K562 (cell line): ENCODE results near the gene ECE2. TPM values are rescaled to one million over a fixed set of nuclear protein-coding genes. Genes with fewer than 3 reads are reported as not detected.
A peak's percentile ranks its signal among the peaks of the same experiment; 100 is the strongest.

Experiments used
- CTCF ChIP-seq, 3 experiments: IDR thresholded peaks in 2 of 3; conservative IDR thresholded peaks in 1 of 3; 2 replicates each; pipeline ENCODE4 v1.5.1; 2011 to 2012; ENCODE audit warnings: low read length in 3 of 3, mild to moderate bottlenecking in 3 of 3, control low read depth in 2 of 3, improper control_type of control experiment in 1 of 3, inconsistent platforms in 1 of 3, low read depth in 1 of 3, mixed read lengths in 1 of 3, moderate library complexity in 1 of 3; ENCODE audit not compliant: insufficient read depth in 2 of 3
- ELK1 ChIP-seq: sonication (generic); formaldehyde crosslinking; IDR thresholded peaks from 2 replicates; pipeline ENCODE4 v1.8.1; 2022; ENCODE audit warnings: missing genetic modification reagents
- GATAD2A ChIP-seq: fragments of 450-650 bp; IDR thresholded peaks from 2 replicates; pipeline ENCODE4 v1.6.1; 2017
- MBD2 ChIP-seq: sonication (generic); IDR thresholded peaks from 2 replicates; pipeline ENCODE4 v1.6.1; 2016; ENCODE audit warnings: low read depth, borderline replicate concordance
- NR0B1 ChIP-seq: fragments of 450-650 bp; IDR thresholded peaks from one replicate; pipeline ENCODE4 v1.6.1; 2018; ENCODE audit warnings: mild to moderate bottlenecking, moderate library complexity; ENCODE audit not compliant: partially characterized antibody
- RAD21 ChIP-seq, 2 experiments: fragments of 250-450 bp in 1 of 2; fragments of 450-650 bp in 1 of 2; sonication (Bioruptor Pico) in 1 of 2; formaldehyde crosslinking in 1 of 2; IDR thresholded peaks in 1 of 2; conservative IDR thresholded peaks in 1 of 2; 2 replicates each; pipeline versions ENCODE4 v1.4.0 to v1.8.0; 2020 to 2022; ENCODE audit warnings: mild to moderate bottlenecking in 2 of 2, moderate library complexity in 1 of 2
- TAL1 ChIP-seq: fragments of 450-650 bp; IDR thresholded peaks from 2 replicates; pipeline ENCODE4 v1.6.1; 2016; ENCODE audit warnings: mild to moderate bottlenecking
- TEAD1 ChIP-seq, 2 experiments: fragments of 450-650 bp in 1 of 2; sonication (generic) in 1 of 2; formaldehyde crosslinking; IDR thresholded peaks; 2 replicates each; pipeline versions ENCODE4 v1.4.0 to v1.8.0; 2020 to 2022; ENCODE audit warnings: mild to moderate bottlenecking in 2 of 2, missing genetic modification reagents in 1 of 2
- TFE3 ChIP-seq: fragments of 450-650 bp; formaldehyde crosslinking; IDR thresholded peaks from 2 replicates; pipeline ENCODE4 v1.4.0; 2020; ENCODE audit warnings: mild to moderate bottlenecking, mixed read lengths
- ZBTB49 ChIP-seq: sonication (generic); formaldehyde crosslinking; IDR thresholded peaks from 2 replicates; pipeline ENCODE4 v1.8.0; 2022; ENCODE audit warnings: missing genetic modification reagents, mild to moderate bottlenecking, borderline replicate concordance
- ZNF133 ChIP-seq: fragments of 250-450 bp; sonication (Bioruptor Pico); IDR thresholded peaks from 2 replicates; pipeline ENCODE4 v1.4.0; 2020; ENCODE audit warnings: mild to moderate bottlenecking
- ZNF280B ChIP-seq: fragments of 250-450 bp; sonication (Bioruptor Pico); IDR thresholded peaks from 2 replicates; pipeline ENCODE4 v1.5.1; 2021; ENCODE audit warnings: mild to moderate bottlenecking
- ZNF512 ChIP-seq: IDR thresholded peaks from 2 replicates; pipeline ENCODE4 v1.6.1; 2016; ENCODE audit warnings: missing genetic modification characterization, missing compliant biosample characterization
- polyA plus RNA-seq, 8 experiments: library from polyadenylated mRNA; depleted of rRNA in 4 of 8; stranded (reverse) in 5 of 8; unstranded in 3 of 8; fragments of >200 nt; fragmentation: Nextera tagmentation in 2 of 8; fragmentation: Illumina TruSeq in 1 of 8; extraction: Ambion mirVana in 2 of 8; extraction: Trizol in 1 of 8; gene quantifications; 2 replicates each; pipeline versions ENCODE4 v1.2.1 to v1.2.3, GENCODE V29; 2011 to 2014; ENCODE audit warnings: inconsistent platforms in 1 of 8, missing spikeins in 1 of 8
- total RNA-seq, 7 experiments: library from RNA; depleted of rRNA in 6 of 7; stranded (reverse); fragments of >200 nt in 6 of 7; fragmentation: Illumina TruSeq in 2 of 7; extraction: Trizol in 2 of 7; gene quantifications; 2 replicates each; pipeline versions ENCODE4 v1.2.1 to v1.2.3, GENCODE V29; 2011 to 2021; ENCODE audit warnings: low replicate concordance in 1 of 7

The ECE2 gene
- total and polyA plus RNA-seq, 9 of the 15 experiments (the other 6 are each of a cell fraction or from before 2014, with no cell fraction given) = not detected

GRCh38 chr3:184248454-184249411 lies 27.1 kb upstream of the ECE2 start, which contains the start of gene ALG3 (continued):
- TF ChIP-seq NR0B1 (no peak), TAL1 (no peak), ZNF280B (CRISPR knock-in tag) (no peak), RAD21 (CRISPR knock-in tag; conservative IDR thresholded peaks at IDR 0.05 in 1 of 2, IDR thresholded peaks at IDR 0.05 in 1 of 2) (no peak), ZBTB49 (no peak), TFE3 (no peak), GATAD2A (peak; percentile 72; the same call in 1 of the 2 replicates), CTCF (IDR thresholded peaks at IDR 0.05 in 2 of 3, conservative IDR thresholded peaks at IDR 0.05 in 1 of 3; ENCODE audit: insufficient read depth in 2 of 3, low read depth in 1 of 3, low read length in 3 of 3) (no peak), ELK1 (no peak), TEAD1 (CRISPR knock-in tag; IDR thresholded peaks at IDR 0.05) (peak; percentile 35 to 41; a peak in 1 of 4 replicates), ZNF133 (CRISPR knock-in tag) (no peak), MBD2 (peak; percentile 53; the same call in 1 of the 2 replicates), ZNF512 (tag) (peak; percentile 97)
